Measurements from ENCODE around the gene KRTAP17-1. TPM values are rescaled to one million over a fixed set of nuclear protein-coding genes. Genes with fewer than 3 reads are reported as not detected.

KRTAP17-1 gene
- total RNA-seq, 1 experiment from 2014 or later = not detected

- Histone ChIP-seq H3K4me1 (no peaks in the 10 kb centered on the region), H3K9me3 (peaks cover 13% of the 10 kb centered on the region), H3K4me3 (ENCODE audit: low read depth, low read length) (no peak overlapping the region), H3K27me3 (replicated peaks; ENCODE audit: control insufficient read depth, insufficient read depth, low read length) (no peaks in the 10 kb centered on the region), H3K36me3 (ENCODE audit: control insufficient read depth, insufficient read depth, low read length) (no peaks in the 10 kb centered on the region)
- Mint-ChIP-seq H3K27ac (ENCODE audit: unreplicated experiment) (no peak overlapping the region), H3K9me3 (ENCODE audit: unreplicated experiment) (peaks cover 20% of the 10 kb centered on the region), H3K4me1 (ENCODE audit: low read depth, unreplicated experiment) (no peaks in the 10 kb centered on the region), H3K27me3 (ENCODE audit: insufficient read depth, unreplicated experiment) (no peaks in the 10 kb centered on the region), H3K36me3 (ENCODE audit: insufficient read depth, unreplicated experiment) (no peaks in the 10 kb centered on the region), H3K4me3 (ENCODE audit: unreplicated experiment) (no peak overlapping the region)
- BruUV-seq (replicated peaks) = no TSS peak
- no peak for TF ChIP-seq CTCF (IDR thresholded peaks at IDR 0.05; ENCODE audit: insufficient read depth in 1 of 2, low read depth in 1 of 2, low read length in 1 of 2, severe bottlenecking in 1 of 2, unreplicated experiment in 1 of 2)
- POLR2A ChIA-PET = no interaction called here
- CTCF ChIA-PET = interaction anchor here (0.6 kb wide), 1 partner anchor 26 kb away, joined by 3 read pairs; no protein-coding TSS in a partner anchor
- intact Hi-C loops (cut with micrococcal nuclease; ENCODE audit: unreplicated experiment) = no loop called here
- DNase-seq = no peak
These were observed 420 bp upstream of the KRTAP17-1 start for GRCh38 chr17:41315814-41316445.

- Mint-ChIP-seq H3K36me3 (ENCODE audit: insufficient read depth, unreplicated experiment) (no peaks in the 10 kb centered on the region), H3K4me3 (ENCODE audit: unreplicated experiment) (no peak overlapping the region), H3K9me3 (ENCODE audit: unreplicated experiment) (no peaks in the 10 kb centered on the region), H3K4me1 (ENCODE audit: low read depth, unreplicated experiment) (no peaks in the 10 kb centered on the region), H3K27me3 (ENCODE audit: insufficient read depth, unreplicated experiment) (no peaks in the 10 kb centered on the region), H3K27ac (ENCODE audit: unreplicated experiment) (no peak overlapping the region)
- Histone ChIP-seq H3K4me3 (ENCODE audit: low read depth, low read length) (no peak overlapping the region), H3K9me3 (no peaks in the 10 kb centered on the region), H3K4me1 (no peaks in the 10 kb centered on the region), H3K36me3 (ENCODE audit: control insufficient read depth, insufficient read depth, low read length) (no peaks in the 10 kb centered on the region), H3K27me3 (replicated peaks; ENCODE audit: control insufficient read depth, insufficient read depth, low read length) (no peaks in the 10 kb centered on the region)
- no TSS peak for BruUV-seq (replicated peaks)
- no peak for TF ChIP-seq CTCF (IDR thresholded peaks at IDR 0.05; ENCODE audit: insufficient read depth in 1 of 2, low read depth in 1 of 2, low read length in 1 of 2, severe bottlenecking in 1 of 2, unreplicated experiment in 1 of 2)
- intact Hi-C loops (cut with micrococcal nuclease; ENCODE audit: unreplicated experiment) = no loop called here
- ChIA-PET POLR2A (no interaction called here), CTCF (no interaction called here)
- DNase-seq = no peak
These were observed 4.4 kb downstream of the KRTAP17-1 start for GRCh38 chr17:41311111-41311510.

- intact Hi-C loops (cut with micrococcal nuclease; ENCODE audit: unreplicated experiment) = no loop called here
- no peaks in the 10 kb centered on the region for H3K4me1 ChIP-seq
- Mint-ChIP-seq H3K9me3 (ENCODE audit: unreplicated experiment) (no peaks in the 10 kb centered on the region), H3K4me3 (ENCODE audit: unreplicated experiment) (no peak within 1 kb of the TSS), H3K27me3 (ENCODE audit: insufficient read depth, unreplicated experiment) (no peaks in the 10 kb centered on the region), H3K4me1 (ENCODE audit: low read depth, unreplicated experiment) (no peaks in the 10 kb centered on the region), H3K27ac (ENCODE audit: unreplicated experiment) (no peak within 1 kb of the TSS), H3K36me3 (ENCODE audit: insufficient read depth, unreplicated experiment) (no peaks in the 10 kb centered on the region)
- no TSS peak for BruUV-seq (replicated peaks)
- no peak for DNase-seq
- no peak for TF ChIP-seq CTCF (IDR thresholded peaks at IDR 0.05; ENCODE audit: insufficient read depth in 1 of 2, low read depth in 1 of 2, low read length in 1 of 2, severe bottlenecking in 1 of 2, unreplicated experiment in 1 of 2)
- H3K4me3 ChIP-seq (ENCODE audit: low read depth, low read length) = no peak within 1 kb of the TSS
- no peaks in the 10 kb centered on the region for H3K36me3 ChIP-seq (ENCODE audit: control insufficient read depth, insufficient read depth, low read length)
- POLR2A ChIA-PET = no interaction called here
- CTCF ChIA-PET = no interaction called here
- no peaks in the 10 kb centered on the region; the same call in 1 of the 2 replicates for H3K9me3 ChIP-seq
- no peaks in the 10 kb centered on the region for H3K27me3 ChIP-seq (replicated peaks; ENCODE audit: control insufficient read depth, insufficient read depth, low read length)
These were observed 6.6 kb downstream of the KRTAP17-1 start, which contains the start of gene KRTAP16-1 for GRCh38 chr17:41308918-41309359. KRTAP16-1 (minus strand) TSS chr17:41309309; CDS start chr17:41309253, 56 bp downstream.

Measured in Caco-2 (cell line).